Activated CD8-positive, alpha-beta memory T cell treated with anti-CD3 and anti-CD28 coated beads, Interleukin-2, amount 50 U/mL, for 1 hour (primary cell): Measurements from ENCODE around the gene COPS6.
"Not testable (repeated sequence)": the region's sequence is repeated elsewhere in the genome, so short reads cannot be mapped to it uniquely, and the experiment has no call there.

Experiments used
- DNase-seq: peaks from one replicate; pipeline ENCODE4 v3.0.0-alpha.2; 2020; ENCODE audit errors: extremely low read depth

Gene COPS6

DNA sequence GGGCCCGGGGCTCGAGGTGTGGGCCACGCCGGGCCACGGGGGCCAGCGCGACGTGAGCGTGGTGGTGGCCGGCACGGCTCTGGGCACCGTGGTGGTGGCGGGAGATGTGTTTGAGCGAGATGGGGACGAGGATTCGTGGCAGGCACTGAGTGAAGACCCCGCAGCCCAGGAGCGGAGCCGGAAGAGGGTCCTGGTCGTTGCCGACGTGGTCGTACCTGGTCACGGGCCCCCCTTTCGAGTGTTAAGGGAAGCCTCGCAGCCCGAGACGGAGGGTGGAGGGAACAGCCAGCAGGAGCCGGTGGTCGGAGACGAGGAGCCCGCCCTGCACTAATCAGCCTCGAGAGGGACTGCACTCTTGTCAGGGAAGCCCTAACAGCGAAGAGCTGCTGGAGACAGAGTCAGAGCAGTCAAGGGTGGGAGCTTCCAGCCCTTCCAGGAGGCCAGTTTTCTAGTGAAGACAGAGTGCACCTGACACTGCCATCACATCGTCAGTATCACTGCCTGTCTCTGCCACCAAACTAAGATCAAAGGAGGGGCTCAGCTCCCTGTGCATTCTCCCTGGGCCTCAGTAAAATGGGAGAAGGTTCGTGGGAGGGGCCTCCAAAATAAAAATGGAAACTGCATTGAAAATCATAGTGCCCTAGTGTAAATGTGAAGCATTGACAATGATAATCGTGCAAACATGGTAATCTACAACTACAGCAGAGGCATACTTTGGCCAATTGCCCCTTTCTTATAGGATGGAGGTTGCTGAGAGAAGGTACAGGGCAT, 39.3 kb downstream of the COPS6 start:
- DNase-seq: no peak

DNA sequence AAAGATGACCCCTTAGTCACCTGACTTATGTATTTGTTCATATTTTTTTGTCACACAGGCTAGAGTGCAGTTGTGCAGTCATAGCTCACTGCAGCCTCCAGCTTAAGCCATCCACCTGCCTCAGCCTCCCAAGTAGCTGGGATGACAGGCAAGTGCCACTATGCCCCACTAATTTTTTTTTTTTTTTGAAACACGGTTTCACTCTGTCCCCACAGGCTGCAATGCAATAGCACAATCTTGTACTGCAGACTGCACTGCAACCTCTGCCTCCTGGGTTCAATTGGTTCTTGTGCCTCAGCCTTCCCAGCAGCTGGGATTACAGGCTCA, 39.8 kb downstream of the COPS6 start:
- DNase-seq: no peak

DNA sequence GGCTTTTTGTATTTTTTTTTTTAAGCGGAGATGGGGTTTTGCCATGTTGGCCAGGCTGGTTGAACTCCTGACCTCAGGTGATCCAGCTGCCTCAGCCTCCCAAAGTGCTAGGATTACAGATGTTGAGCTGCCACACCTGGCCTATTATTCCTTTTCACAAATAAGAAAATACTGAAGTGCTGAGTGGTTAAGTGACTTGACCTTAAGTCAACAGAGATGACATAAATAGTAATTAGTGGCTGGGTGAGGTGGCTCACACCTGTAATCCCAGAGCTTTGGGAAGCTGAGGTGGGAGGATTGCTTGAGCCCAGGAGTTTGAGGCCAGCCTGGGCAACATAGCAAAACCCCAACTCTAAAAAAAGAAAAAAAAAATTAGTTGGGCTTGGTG, 41.4 kb downstream of the COPS6 start:
- DNase-seq: not testable (repeated sequence)

DNA sequence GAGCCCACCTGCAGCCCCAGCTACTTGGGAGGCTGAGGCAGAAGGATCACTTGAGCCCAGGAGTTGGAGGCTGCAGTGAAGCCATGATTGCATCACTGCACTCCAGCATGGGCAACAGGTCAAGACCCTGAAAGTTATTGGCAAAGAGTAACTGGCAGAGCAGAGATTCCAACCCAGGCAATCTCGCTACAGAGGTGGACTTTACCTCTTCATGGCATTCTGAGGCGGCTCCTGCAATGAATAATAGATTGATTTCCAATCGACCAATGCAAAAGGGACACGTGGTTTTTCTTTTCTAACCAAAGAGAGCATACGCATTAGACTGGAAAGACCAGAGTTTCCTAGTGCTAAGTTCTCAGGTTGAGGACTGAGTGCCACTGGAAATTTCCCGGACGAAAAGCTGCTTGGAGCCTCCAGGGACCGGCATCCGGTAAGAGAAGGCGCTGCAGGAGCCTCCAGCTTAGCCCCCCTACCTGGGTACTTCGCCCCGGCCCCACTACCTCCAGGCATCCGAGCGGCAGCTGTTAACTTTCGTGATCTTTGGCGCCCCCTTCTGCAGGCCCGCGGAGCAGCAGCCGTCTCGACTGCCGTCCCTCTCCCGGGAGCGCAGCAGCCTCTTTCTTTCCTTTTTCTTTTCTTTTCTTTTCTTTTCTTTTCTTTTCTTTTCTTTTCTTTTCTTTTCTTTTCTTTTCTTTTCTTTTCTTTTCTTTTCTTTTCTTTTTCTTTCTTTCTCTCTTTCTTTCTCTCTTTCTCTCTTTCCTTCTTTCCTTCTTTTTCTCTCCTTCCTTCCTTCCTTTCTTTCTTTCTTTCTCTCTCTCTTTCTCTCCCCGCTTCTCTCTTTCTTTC, 42.1 kb downstream of the COPS6 start:
- no peak for DNase-seq

DNA sequence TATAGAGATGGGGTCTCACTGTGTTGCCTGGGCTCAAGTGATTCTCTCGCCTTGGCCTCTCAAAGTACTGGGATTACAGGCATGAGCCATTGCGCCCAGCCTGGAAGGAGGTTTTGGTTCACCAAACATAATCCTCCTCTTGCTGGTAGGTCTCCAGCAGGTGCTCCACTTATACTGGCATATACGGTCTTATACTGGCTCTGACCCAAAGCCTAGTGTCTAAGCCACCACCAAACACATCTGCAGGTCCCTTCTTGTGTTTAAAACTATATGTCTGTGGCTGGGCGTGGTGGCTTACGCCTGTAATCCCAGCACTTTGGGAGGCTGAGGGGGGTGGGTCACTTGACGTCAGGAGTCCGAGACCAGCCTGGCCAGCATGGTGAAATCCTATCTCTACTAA, 43.4 kb downstream of the COPS6 start:
- DNase-seq: no peak

DNA sequence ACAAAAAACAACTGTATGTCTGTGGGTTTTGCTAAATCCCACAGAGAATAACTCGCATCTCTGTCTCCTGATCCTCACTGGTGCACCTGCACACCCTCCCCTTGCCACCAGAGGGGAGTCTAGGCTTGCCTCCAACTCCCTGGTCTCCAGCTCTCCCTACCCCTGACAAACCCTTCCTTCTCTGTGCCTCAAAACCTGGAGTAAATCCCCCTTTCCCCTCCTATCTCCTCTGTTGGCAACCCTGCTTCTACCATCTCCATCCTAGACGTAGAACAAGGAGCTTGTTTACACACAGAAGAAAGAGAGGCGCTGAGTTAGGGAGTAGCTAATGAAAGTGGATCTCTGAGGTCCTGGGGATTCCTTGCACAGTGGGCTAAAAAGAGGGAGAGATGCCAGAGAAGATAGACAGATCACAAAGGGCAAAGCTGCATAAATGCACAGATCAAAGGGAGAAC, 44.0 kb downstream of the COPS6 start:
- no peak for DNase-seq

DNA sequence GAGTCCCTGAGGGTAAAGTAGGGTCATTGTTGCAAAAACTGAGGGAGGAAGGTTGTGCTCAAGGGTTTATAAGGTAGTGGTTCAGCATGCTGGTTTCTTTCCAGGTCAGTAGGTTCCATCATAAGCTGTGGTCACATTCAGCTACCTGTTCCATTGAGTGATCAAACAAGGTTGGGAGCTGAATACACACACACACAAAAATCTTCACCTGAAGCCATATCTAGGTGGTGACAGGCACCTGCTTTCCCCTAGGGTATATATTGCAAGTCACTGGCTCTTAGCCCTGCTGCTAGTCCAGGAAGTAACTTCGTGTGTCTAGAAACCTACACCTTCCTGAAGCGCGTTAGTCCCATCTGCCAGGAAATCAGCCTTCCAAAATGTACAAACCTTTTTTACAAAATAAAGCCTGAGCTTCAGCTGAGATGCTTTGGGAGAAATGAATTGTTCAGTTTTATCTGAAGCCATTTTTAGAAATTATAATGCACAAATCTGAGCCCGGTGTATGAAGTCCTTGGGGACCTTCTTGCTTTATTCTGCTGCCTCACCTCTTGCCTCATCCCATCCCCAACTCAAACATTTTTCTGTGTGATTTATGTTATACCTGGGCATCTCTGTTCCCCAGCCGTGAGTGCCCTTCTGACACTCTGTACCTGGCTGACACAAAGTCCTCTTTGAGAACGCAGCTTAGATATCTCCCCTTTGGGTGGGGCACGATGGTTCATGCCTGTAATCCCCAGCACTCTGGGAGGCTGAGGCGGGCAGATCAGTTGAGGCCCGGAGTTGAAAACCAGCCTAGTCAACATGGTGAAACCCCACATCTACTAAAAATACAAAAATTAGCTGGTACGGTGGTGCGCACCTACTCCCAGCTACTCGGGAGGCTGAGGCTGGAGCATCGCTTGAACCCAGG, 49.3 kb downstream of the COPS6 start:
- DNase-seq: no peak

DNA sequence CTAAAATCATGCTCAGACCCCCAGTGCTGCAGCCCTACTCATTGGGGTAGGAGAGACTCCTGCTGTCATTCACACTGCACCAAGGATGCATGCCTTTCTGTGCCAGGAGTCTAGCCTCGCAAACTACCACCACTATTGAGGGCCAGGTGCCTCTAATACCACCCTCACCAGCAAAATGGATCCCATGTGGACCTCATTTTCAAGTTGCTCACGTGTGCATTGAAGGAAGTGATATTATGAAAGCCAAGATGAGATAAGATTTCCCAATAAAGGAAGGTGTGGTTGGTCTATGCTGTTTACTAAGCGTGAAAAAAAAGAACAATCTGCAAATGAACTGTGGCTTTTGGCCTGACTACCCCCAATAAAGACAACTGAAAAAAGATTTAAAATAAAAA, 52.8 kb downstream of the COPS6 start:
- no peak for DNase-seq
